HG03439 (cell line): ENCODE results near the gene DIAPH3.

Experiments
- ATAC-seq: cut with Tn5 transposase; IDR thresholded peaks from one replicate; pipeline ENCODE4 v1.9.1; 2021; ENCODE audit warnings: mild to moderate bottlenecking, moderate library complexity; ENCODE audit not compliant: unreplicated experiment

The DIAPH3 gene

DNA sequence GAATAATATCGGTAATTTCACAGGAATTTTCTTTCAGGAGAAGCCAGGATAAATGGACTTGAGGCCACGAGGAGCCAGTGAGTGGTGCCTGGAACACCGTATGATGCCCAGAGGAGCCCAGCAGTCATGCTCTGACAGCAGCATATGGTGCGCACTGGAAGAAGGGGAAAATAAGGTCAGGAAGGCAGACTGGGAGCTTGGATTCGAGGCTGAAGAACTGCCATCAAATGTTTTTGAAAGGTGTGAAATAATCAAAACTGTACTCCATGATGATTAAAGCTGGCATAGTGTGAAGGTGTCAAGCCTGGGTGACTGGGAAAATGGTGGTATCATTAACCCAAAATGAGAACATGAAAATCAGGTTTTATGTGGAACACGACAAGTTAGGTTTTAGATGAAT lies 374.2 kb downstream of the DIAPH3 start:
- ATAC-seq = no peak

GRCh38 chr13:59787679-59788078 lies 376.0 kb downstream of the DIAPH3 start:
- ATAC-seq = no peak

DNA sequence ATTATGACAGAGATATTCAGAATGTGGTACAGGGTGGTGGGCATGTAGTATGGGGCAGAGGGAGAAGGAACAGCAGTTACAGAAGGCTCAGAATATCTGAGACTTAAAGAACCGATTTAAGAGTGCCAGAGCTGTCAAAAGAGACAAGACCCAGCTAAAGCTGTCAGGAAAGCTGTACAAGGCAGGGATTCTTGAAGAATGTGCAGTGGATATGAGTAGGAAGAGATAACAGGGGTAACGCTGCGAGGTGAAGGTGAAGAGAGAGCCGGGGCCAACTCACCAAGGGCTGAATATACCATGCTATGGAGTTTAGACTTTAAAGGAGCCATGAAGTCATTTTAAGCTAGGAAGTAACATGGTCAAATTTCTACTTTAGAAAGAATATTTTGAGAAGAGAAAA lies 381.0 kb downstream of the DIAPH3 start:
- ATAC-seq = no peak

DNA sequence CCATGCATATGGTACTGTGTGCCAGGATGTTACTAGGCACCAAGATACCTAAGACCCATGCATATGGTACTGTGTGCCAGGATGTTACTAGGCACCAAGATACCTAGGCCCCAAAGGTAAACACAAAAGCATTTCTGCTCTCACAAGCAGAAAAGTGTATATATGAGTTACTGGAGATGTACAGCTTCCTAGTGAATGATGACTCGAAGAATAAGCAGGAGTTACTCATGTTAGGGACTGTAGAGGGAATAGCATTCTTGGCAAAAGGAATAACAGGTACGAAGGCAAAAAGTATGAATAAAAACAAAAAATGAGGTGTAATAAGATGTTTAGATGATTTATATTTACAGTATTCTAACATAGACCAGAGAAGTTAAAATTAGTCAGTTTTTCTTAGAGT lies 383.7 kb downstream of the DIAPH3 start:
- no peak for ATAC-seq

DNA sequence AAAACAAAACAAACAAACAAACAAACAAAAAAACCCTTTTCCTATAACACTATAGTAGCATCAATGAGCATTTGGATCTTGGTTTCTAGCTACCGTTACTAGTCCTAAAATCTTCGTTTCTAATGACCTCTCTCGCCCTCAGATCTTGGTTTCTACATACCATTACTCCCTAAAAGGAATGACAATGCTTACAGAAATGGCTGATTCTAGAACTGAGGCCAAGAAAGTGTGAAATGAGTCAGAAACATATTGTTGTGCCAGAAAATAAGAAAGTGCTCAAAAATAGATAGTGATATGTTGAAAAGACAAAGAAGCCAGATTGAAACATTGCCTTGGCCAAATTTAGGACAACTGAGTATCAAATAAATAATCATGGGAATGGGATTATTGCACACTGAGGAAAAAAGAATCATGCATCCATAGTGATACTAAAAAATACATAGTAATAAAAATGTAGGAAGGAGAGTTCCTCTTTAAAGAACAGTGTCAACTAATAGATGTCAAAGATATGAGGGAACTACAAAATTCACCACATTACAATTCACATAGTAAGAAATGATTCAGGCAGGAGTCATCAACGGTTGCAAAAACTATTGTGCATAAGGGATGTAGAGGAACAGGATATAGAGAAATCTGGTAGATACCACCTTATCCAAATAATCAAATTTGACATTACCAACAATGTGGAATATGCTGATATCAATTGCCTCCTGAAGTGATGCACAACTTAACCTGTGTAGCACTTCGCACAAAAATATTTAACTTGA lies 386.6 kb downstream of the DIAPH3 start:
- peak; percentile 60 for ATAC-seq

DNA sequence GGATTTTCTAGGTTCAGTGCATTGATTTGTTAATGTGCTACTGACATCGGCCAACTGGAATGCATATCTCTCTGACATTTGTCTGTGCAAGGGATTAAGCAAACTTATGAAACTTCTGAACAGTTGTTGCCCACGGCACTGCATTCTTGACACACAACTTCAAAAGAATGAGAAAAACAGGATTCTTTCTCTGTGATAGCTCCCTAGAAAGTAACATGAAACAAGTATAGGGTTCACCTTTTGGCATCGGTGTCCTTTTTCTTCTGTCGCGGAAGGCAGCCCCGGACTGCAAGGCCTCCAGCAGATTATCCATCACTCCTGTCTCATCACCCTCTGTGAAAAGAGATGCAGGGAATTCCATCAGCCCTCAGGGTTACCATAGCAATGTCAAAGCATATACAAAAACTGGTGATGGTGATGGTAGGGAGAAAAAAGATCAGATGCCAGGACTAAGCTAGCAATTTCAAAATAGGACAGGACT lies 389.2 kb downstream of the DIAPH3 start:
- no peak for ATAC-seq

DNA sequence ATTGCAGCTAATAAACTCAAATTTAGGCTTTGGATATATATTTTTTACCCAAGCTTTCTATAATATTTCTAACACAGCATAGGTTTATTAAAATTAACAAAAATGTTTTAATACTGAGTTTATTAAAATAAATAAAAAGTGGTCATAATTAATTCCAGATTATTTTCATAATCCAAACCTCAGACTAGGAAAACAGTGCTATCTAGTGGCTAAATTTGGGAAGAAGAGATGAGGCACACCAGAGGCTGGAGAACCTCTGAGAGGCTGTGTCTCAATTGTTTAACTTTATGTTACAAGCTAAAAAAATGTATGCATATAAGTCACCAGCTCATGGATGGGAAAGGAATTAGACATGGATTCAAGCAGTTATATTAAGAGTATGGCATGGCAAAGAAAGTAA lies 392.5 kb downstream of the DIAPH3 start:
- ATAC-seq = no peak

- no peak for ATAC-seq
These were observed 393.3 kb downstream of the DIAPH3 start for GRCh38 chr13:59770451-59770850.

GRCh38 chr13:59766236-59766635 lies 397.5 kb downstream of the DIAPH3 start:
- no peak for ATAC-seq

- peak; percentile 55 for ATAC-seq
These were observed 408.0 kb downstream of the DIAPH3 start for GRCh38 chr13:59755632-59756290.

- ATAC-seq = no peak
These were observed 409.3 kb downstream of the DIAPH3 start for GRCh38 chr13:59754411-59754810.

DNA sequence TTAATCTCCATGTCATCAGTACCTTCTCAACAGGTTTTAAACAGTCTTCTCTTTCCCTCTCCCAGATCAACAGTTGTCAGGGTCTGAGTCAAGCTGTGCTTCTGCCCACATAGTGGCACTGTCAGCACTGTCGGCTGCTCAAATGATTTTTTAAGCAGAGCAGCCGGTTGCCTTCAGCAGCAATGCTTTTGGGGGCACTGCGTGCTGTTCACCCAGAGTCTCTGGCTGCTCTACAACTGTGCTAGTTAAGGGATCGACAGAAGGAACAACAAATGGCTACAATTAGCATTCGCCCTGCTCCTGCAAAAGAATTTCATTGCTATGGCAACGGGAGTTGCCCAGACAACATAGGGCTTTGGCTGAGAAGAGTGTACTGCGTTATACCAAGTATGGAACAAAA lies 412.9 kb downstream of the DIAPH3 start:
- ATAC-seq = no peak

DNA sequence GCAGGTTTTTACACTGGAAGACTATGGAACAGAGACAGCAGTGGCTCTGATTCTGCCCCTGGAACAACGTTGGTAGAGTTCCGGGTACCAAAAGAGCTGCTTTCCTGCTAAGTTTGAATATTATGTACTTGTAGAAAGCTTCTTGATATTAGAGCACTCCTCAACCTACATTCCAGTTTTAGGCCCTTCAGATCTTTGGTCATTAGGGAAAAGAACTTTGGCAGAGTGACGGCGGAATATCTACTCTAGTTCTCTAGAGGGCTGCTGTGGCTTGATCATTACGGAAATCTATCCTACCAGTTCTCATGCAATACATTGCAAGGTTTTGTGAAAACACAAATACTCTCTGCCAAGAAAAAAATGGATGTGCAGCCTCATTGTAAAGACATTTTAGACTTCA lies 415.7 kb downstream of the DIAPH3 start:
- ATAC-seq = no peak

DNA sequence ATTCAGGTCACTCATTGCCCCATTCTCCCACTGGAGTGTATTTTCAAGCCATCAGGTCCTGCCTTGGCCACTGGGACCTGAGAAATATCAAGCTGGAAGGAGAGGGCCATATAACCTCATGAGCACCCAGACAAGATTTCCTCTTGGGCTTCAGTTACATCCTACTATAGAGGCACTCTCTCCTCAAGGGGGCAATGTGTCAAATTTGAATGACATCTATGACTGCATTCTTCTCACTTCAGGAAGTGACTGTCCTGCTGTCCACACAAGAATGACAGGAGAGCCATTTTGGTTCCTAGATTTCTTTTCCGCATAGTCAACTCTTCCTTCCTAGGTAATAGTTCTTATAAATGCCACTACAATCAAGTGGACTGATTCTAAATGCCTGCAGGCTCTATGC lies 416.2 kb downstream of the DIAPH3 start:
- no peak for ATAC-seq

DNA sequence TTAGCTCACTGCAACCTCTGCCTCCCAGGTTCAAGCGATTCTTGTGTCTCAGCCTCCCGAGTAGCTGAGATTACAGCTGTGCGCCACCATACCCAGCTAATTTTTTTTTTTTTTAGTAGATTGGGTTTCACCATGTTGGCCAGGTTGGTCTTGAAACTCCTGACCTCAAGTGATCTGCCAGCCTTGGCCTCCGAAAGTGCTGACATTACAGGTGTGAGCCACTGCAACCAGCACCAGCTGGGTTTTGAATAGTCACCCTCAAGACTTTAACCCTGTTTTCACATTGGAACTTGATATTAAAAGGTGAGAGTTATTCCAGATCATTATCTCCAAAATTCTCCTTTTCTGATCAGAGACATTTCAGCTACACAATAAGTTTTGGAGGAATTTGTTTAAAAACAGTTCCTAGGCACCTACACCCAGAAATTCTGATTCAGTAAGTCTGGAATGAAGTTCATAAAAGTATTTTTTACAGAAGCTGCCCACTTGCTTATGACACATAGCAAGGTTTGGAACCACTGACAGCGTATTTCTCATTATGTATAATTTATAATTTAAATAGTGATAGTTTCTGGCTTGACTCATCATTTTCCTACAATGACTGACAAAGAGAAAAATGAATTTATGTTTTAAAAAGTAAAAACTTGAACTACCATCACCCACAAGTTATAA lies 417.3 kb downstream of the DIAPH3 start:
- no peak for ATAC-seq

GRCh38 chr13:59745392-59745788 lies 418.3 kb downstream of the DIAPH3 start:
- ATAC-seq = no peak

DNA sequence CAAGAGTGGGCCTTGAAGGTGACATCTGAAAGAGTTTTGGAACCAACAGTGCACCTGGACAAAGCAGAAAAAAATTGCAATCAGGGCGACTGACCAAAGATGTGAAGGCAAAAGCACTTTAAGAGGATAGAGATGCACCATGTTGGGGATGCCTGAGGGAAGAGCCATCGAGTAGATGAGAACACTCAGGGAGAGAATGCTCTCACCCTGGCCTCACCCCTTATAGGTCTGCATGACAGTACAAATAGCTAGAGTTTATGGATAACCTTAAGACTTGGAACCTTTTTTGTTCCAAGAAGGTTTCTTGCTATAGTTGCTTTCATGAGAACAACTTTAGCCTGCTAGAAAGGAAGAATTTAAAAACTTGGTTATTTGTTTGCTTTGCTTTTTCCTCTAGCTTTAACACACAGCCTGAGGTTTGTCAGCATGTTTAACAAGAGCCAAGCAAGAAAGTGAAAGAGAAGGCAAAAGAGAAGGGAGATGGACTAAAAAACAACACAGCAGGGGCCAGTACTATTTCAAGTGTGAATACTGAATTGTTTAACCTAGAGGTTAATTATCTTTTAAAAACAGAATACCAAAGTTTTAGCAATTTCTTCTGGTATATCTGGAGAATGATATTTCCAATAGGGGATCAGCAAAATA lies 418.9 kb downstream of the DIAPH3 start:
- no peak for ATAC-seq

- no peak for ATAC-seq
These were observed 420.5 kb downstream of the DIAPH3 start for GRCh38 chr13:59743195-59743594.

GRCh38 chr13:59742467-59742866 lies 421.3 kb downstream of the DIAPH3 start:
- ATAC-seq = no peak

DNA sequence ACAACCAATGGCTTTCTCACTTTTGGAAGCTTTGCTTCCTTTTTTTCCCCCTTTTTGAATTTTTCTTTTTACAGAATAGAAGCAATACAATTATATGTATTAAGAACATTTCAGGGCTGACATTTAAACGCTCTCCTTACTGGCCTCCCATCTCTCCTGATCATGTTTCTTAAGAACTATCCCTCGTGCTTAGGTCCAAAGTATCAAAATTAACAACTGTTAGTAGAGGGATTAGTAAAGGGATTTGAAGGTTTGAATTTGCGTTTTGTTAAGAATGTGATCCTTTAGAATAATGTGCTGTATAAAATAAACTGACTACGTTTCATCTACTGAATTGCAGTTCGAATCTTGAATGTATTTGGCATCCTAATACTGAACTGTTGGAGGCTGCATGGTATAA lies 424.8 kb downstream of the DIAPH3 start:
- ATAC-seq = no peak

DNA sequence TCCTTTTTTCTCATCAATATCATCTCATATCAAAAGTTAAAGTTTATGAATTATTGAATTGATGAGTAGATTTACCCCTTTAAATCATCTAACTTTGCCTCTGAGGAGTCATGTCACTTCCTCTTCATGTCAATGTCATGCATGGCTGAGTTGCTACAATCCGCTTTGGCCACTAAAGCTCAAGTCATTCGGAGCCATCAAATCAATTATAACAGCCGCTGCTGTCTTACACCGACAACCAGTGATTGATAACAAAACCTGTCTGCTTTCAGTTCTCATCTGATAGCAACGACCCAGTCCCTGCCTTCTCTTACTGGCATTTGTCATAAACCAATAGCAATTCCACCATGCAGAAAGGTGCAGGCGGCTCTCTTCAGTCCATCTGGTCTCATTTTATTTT lies 429.3 kb downstream of the DIAPH3 start:
- peak; percentile 100 for ATAC-seq
